GM19023 (cell line): ENCODE results near the gene MAGI2.

Experiments
- ATAC-seq: cut with Tn5 transposase; IDR thresholded peaks from one replicate; pipeline ENCODE4 v1.9.1; 2021; ENCODE audit warnings: mild to moderate bottlenecking, moderate library complexity; ENCODE audit not compliant: unreplicated experiment

Gene MAGI2

GRCh38 chr7:77989981-77990566 is 1463.4 kb downstream of the MAGI2 start:
- ATAC-seq: no peak

GRCh38 chr7:77985974-77986339 is 1467.5 kb downstream of the MAGI2 start:
- ATAC-seq: no peak

DNA sequence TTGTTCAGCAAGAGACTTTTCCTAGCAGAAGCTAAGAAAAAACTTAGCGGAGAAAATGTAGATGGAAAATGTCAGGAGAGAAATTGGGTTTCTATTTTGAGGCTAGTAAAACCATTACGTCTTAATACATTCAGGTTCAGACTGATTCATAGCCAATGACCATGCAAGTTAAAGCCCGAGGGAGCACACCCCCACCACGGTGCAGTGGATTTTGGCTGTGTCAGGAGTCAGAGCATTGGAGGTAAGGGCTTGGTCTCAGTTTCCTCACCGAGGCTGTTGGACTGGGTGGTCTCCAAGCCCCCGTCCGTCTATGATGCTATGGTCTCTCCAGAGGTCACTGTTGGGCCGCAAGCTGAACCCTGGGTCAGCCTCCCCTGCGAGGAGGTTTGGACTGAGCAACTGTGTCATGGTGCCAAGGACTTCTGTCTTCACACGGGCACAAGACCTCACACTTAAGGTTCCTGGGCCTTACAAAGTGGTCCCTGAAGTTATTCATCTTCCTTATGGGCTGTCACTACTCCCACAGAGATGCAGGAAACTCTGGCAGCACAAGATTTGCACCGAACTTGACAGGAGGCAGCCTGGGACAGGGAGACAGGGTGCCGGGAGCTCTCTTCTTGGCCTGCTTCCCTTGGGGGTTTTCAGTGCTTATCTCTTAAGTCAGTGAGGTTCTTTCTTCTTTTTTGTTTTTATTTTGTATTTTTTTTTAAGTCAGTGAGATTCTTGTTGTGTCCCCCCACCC is 1468.1 kb downstream of the MAGI2 start:
- ATAC-seq: no peak

- ATAC-seq: no peak
These were observed 1469.5 kb downstream of the MAGI2 start for GRCh38 chr7:77983973-77984372.

- ATAC-seq: no peak
These were observed 1470.4 kb downstream of the MAGI2 start for GRCh38 chr7:77982926-77983550.

DNA sequence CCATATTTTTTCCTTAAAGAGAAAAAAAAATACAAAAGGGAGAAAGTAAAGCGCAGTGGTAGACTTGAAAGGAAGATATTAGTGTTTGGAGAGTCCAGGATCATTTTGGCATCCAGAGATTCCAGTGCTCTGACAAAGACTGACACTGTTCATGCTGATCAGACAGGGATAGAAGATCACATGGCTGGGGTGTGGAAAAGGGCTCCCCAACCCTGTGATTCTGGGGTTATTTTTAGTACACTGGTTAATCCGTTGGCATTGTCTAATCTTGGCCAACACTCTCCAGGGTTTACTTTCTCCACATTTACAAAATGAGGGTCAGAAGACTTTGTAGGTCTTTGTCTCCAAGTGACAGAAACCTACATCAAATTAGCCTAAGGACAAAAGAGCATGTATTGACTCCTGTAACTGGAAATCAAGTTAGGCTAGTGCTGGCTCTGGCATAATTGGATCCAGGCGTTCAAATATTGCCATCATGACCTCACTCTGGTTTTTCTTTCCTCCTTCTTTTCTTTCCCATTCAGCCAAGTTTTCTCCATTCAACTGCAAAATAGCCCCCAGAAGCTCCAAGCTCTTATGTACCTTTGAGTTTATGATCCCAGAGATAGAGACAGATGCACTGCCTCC is 1473.3 kb downstream of the MAGI2 start:
- no peak for ATAC-seq

- no peak for ATAC-seq
These were observed 1474.2 kb downstream of the MAGI2 start for GRCh38 chr7:77979219-77979618.

- no peak for ATAC-seq
These were observed 1477.6 kb downstream of the MAGI2 start for GRCh38 chr7:77975672-77976480.

DNA sequence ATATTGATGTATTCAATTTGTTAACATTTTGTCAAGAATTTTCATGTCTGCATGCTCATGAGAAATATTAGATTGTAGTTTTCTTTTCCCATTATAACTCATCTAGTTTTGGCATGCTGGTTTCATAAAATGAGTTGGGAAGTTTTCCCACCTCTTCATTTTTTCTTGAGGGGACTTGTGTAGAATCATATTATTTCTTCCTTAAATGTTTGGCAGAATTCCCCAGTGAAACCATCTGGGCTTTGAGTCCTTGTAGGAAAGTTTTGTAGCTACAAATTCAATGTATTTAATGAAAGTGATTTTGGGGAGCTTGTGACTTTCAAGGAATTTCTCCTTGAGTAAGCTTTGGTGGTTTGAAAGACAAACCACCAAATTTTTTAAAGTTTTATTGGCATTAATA is 1481.7 kb downstream of the MAGI2 start:
- no peak for ATAC-seq

- ATAC-seq: no peak
These were observed 1486.0 kb downstream of the MAGI2 start for GRCh38 chr7:77967429-77967828.
